Breast epithelium (tissue), 4 donors: ENCODE data around the gene PROSER3. TPM values are rescaled to one million over a fixed set of nuclear protein-coding genes. Genes with fewer than 3 reads are reported as not detected.
A peak's percentile ranks its signal among the peaks of the same experiment; 100 is the strongest.

Source experiments
- DNase-seq, 2 donors: peaks; one replicate each; pipeline ENCODE4 v3.0.0-alpha.2; 2019; ENCODE audit warnings: low spot score in 2 of 2
- H3K27ac ChIP-seq, 2 donors: fragments of 200-600 bp; sonication (generic) in 1 of 2; one replicate each; pipeline ENCODE4 v1.5.1; 2016 to 2019; ENCODE audit warnings: mild to moderate bottlenecking in 1 of 2
- H3K27me3 ChIP-seq, 2 donors: fragments of 200-600 bp; sonication (generic) in 1 of 2; one replicate each; pipeline versions ENCODE4 v1.5.1 to v1.6.0; 2017 to 2019; ENCODE audit warnings: control low read depth in 1 of 2, mild to moderate bottlenecking in 1 of 2
- H3K36me3 ChIP-seq: fragments of 200-600 bp; one replicate; pipeline ENCODE4 v1.5.1; 2019
- H3K4me1 ChIP-seq, 2 donors: fragments of 200-600 bp; sonication (generic); one replicate each; pipeline ENCODE4 v1.5.1; 2016 to 2019; ENCODE audit warnings: control low read depth in 1 of 2
- H3K4me3 ChIP-seq, 3 donors: fragments of 200-600 bp; sonication (generic); 1 replicate in 2 of 3; 2 replicates in 1 of 3; pipeline ENCODE4 v1.5.1; 2016 to 2019; ENCODE audit warnings: mild to moderate bottlenecking in 3 of 3, moderate library complexity in 2 of 3
- H3K9me3 ChIP-seq, 2 donors: fragments of 200-600 bp; sonication (generic) in 1 of 2; one replicate each; pipeline ENCODE4 v1.5.1; 2016 to 2019; ENCODE audit warnings: control low read depth in 1 of 2
- CTCF ChIP-seq, 3 donors: fragments of 450-650 bp; IDR thresholded peaks; one replicate each; pipeline ENCODE4 v1.5.1; 2016 to 2017; ENCODE audit warnings: antibody characterized with exemption in 3 of 3, mild to moderate bottlenecking in 3 of 3, moderate library complexity in 3 of 3
- POLR2A ChIP-seq: fragments of 450-650 bp; IDR thresholded peaks from one replicate; pipeline ENCODE4 v1.6.1; 2016; ENCODE audit warnings: antibody characterized with exemption, mild to moderate bottlenecking, moderate library complexity
- POLR2AphosphoS5 ChIP-seq, 3 donors: sonication (generic); formaldehyde crosslinking; IDR thresholded peaks; one replicate each; pipeline ENCODE4 v1.6.1; 2017; ENCODE audit warnings: antibody characterized with exemption in 3 of 3
- intact Hi-C: fragments of 100-400 bp; cut with DNase I; formaldehyde crosslinking; loops from one replicate; pipeline ENCODE4 v1.15.1; 2023; ENCODE audit warnings: low total_unique reads
- total RNA-seq, 3 donors: library from RNA; depleted of rRNA; stranded (reverse); fragments of >200 nt; gene quantifications; one replicate each; pipeline ENCODE4 v1.1.0, GENCODE V29; 2016

The PROSER3 gene
- total RNA-seq, 3 donors from 2014 or later = 5.7 to 6.4 (median 6.2) TPM

GRCh38 chr19:35760711-35761349, 2.9 kb downstream of the PROSER3 start:
- intact Hi-C loops = no loop called here
- TF ChIP-seq POLR2AphosphoS5 (IDR thresholded peaks at IDR 0.05) = no peak
- TF ChIP-seq CTCF (IDR thresholded peaks at IDR 0.05) = no peak
- TF ChIP-seq POLR2A = no peak
- peaks cover 0 to 8% of the 10 kb centered on the region in 2 donors for H3K4me1 ChIP-seq
- H3K9me3 ChIP-seq = no peaks in the 10 kb centered on the region
- no peak overlapping the region for H3K4me3 ChIP-seq
- H3K27me3 ChIP-seq = no peaks in the 10 kb centered on the region
- DNase-seq = no peak
- peak overlapping the region in 1 of 2 donors; percentile 23 for H3K27ac ChIP-seq
- peaks cover 4% of the 10 kb centered on the region for H3K36me3 ChIP-seq

- H3K9me3 ChIP-seq = no peaks in the 10 kb centered on the region
- intact Hi-C loops = no loop called here
- H3K27me3 ChIP-seq = no peaks in the 10 kb centered on the region
- DNase-seq = no peak
- TF ChIP-seq POLR2AphosphoS5 (IDR thresholded peaks at IDR 0.05) = no peak
- TF ChIP-seq CTCF (IDR thresholded peaks at IDR 0.05) = no peak
- TF ChIP-seq POLR2A = no peak
- H3K4me1 ChIP-seq = no peaks in the 10 kb centered on the region
- H3K36me3 ChIP-seq = peaks cover 4% of the 10 kb centered on the region
- H3K4me3 ChIP-seq = no peak overlapping the region
- no peak overlapping the region for H3K27ac ChIP-seq
These were observed 6.7 kb downstream of the PROSER3 start for GRCh38 chr19:35764432-35765315.

GRCh38 chr19:35766571-35767104, 8.7 kb downstream of the PROSER3 start:
- intact Hi-C loops = no loop called here
- H3K27me3 ChIP-seq = no peaks in the 10 kb centered on the region
- H3K27ac ChIP-seq = no peak overlapping the region
- TF ChIP-seq POLR2A = no peak
- no peak for TF ChIP-seq CTCF (IDR thresholded peaks at IDR 0.05)
- no peak for TF ChIP-seq POLR2AphosphoS5 (IDR thresholded peaks at IDR 0.05)
- H3K9me3 ChIP-seq = no peaks in the 10 kb centered on the region
- H3K4me1 ChIP-seq = no peaks in the 10 kb centered on the region
- peaks cover 4% of the 10 kb centered on the region for H3K36me3 ChIP-seq
- DNase-seq = no peak
- no peak overlapping the region for H3K4me3 ChIP-seq

- no peak for DNase-seq
- Histone ChIP-seq H3K27me3 (no peaks in the 10 kb centered on the region), H3K9me3 (no peaks in the 10 kb centered on the region), H3K36me3 (no peaks in the 10 kb centered on the region), H3K27ac (no peak overlapping the region), H3K4me1 (no peaks in the 10 kb centered on the region), H3K4me3 (no peak overlapping the region)
- TF ChIP-seq POLR2AphosphoS5 (IDR thresholded peaks at IDR 0.05) (no peak), CTCF (IDR thresholded peaks at IDR 0.05) (no peak), POLR2A (no peak)
- intact Hi-C loops = no loop called here
These were observed 9.5 kb downstream of the PROSER3 start for GRCh38 chr19:35767288-35768081.
